Activated CD4-positive, alpha-beta T cell treated with anti-CD3 and anti-CD28 coated beads, Interleukin-2, amount 50 U/mL, for 24 hours (primary cell): ENCODE results near the gene GLB1L2.

ENCODE experiments used
- DNase-seq, 2 donors: peaks; one replicate each; pipeline ENCODE4 v3.0.0-alpha.2; 2020; ENCODE audit warnings: low read depth in 1 of 2, low spot score in 1 of 2

The GLB1L2 gene

GRCh38 chr11:134402910-134403309 is 71.1 kb downstream of the GLB1L2 start:
- DNase-seq, result no peak

GRCh38 chr11:134404575-134405341 is 73.0 kb downstream of the GLB1L2 start:
- no peak for DNase-seq

- no peak for DNase-seq
Measured at GRCh38 chr11:134405436-134405835, 73.6 kb downstream of the GLB1L2 start.

GRCh38 chr11:134405841-134406240 is 74.1 kb downstream of the GLB1L2 start:
- no peak for DNase-seq

- no peak for DNase-seq
Measured at GRCh38 chr11:134406264-134407185, 74.7 kb downstream of the GLB1L2 start.

- DNase-seq, result no peak
Measured at GRCh38 chr11:134407321-134407828, 75.6 kb downstream of the GLB1L2 start.

- DNase-seq, result no peak
Measured at GRCh38 chr11:134407923-134408322, 76.1 kb downstream of the GLB1L2 start.

GRCh38 chr11:134409552-134410429 is 78.0 kb downstream of the GLB1L2 start:
- DNase-seq, result no peak

GRCh38 chr11:134410766-134411165 is 79.0 kb downstream of the GLB1L2 start:
- no peak for DNase-seq

GRCh38 chr11:134412203-134413042 is 80.6 kb downstream of the GLB1L2 start, which contains the start of gene B3GAT1:
Gene B3GAT1 (minus strand): TSS chr11:134412242. CDS start chr11:134387659, 24,583 bp downstream.
- no peak for DNase-seq

- DNase-seq, result no peak
Measured at GRCh38 chr11:134413043-134413825, 81.4 kb downstream of the GLB1L2 start.

- DNase-seq, result no peak
Measured at GRCh38 chr11:134413826-134414731, 82.3 kb downstream of the GLB1L2 start.

GRCh38 chr11:134414766-134415765 is 83.3 kb downstream of the GLB1L2 start:
- DNase-seq, result no peak

- DNase-seq, result no peak
Measured at GRCh38 chr11:134416726-134417125, 84.9 kb downstream of the GLB1L2 start.

GRCh38 chr11:134417871-134418840 is 86.4 kb downstream of the GLB1L2 start:
- no peak for DNase-seq

- no peak for DNase-seq
Measured at GRCh38 chr11:134423106-134423505, 91.3 kb downstream of the GLB1L2 start.
